ENCODE data around the gene DGKI.

Gene DGKI

GRCh38 chr7:137635874-137636273, 210.9 kb downstream of the DGKI start:
- Histone ChIP-seq H3K14ac (ENCODE audit: low read length in 2 of 2) (no peak overlapping the region), H4K8ac (ENCODE audit: low read length) (no peak overlapping the region), H3K18ac (ENCODE audit: low read depth in 1 of 2, low read length in 2 of 2) (no peak overlapping the region), H3K79me1 (replicated peaks; ENCODE audit: low read length, poor library complexity, severe bottlenecking) (no peaks in the 10 kb centered on the region), H3K4me3 (ENCODE audit: insufficient read depth in 1 of 2, low read depth in 1 of 2, low read length in 2 of 2) (no peak overlapping the region), H2BK120ac (ENCODE audit: low read depth, low read length) (no peak overlapping the region), H3K4me1 (ENCODE audit: control insufficient read depth, insufficient read depth, low read depth, low read length) (no peaks in the 10 kb centered on the region), H2AFZ (ENCODE audit: low read depth, low read length) (no peak overlapping the region), H3K9me3 (ENCODE audit: control insufficient read depth, low read length) (no peaks in the 10 kb centered on the region), H3K23ac (ENCODE audit: low read length in 2 of 2) (no peak overlapping the region), H2BK12ac (ENCODE audit: low read length in 2 of 2) (no peak overlapping the region), H3K27me3 (ENCODE audit: control insufficient read depth in 1 of 2, insufficient read depth in 1 of 2, low read length in 2 of 2) (no peaks in the 10 kb centered on the region), H3K27ac (ENCODE audit: low read length, poor library complexity, severe bottlenecking) (no peak overlapping the region), H3K4ac (ENCODE audit: low read depth in 1 of 2, low read length in 2 of 2) (no peak overlapping the region), H3K9ac (ENCODE audit: low read length) (no peak overlapping the region), H3K4me2 (ENCODE audit: low read length, poor library complexity, severe bottlenecking) (no peak overlapping the region), H4K91ac (ENCODE audit: low read length) (no peak overlapping the region), H2AK5ac (ENCODE audit: low read length, severe bottlenecking) (no peak overlapping the region), H2BK15ac (ENCODE audit: low read depth, poor library complexity, severe bottlenecking) (no peak overlapping the region), H3K36me3 (ENCODE audit: control insufficient read depth in 1 of 2, insufficient read depth in 2 of 2, low read depth in 1 of 2, low read length in 2 of 2) (no peaks in the 10 kb centered on the region), H2BK5ac (ENCODE audit: low read depth, low read length, poor library complexity, severe bottlenecking) (no peak overlapping the region)
- DNase-seq = no peak
- WGBS = 93% methylated on average over 5 of the region's 6 CpGs

DNA sequence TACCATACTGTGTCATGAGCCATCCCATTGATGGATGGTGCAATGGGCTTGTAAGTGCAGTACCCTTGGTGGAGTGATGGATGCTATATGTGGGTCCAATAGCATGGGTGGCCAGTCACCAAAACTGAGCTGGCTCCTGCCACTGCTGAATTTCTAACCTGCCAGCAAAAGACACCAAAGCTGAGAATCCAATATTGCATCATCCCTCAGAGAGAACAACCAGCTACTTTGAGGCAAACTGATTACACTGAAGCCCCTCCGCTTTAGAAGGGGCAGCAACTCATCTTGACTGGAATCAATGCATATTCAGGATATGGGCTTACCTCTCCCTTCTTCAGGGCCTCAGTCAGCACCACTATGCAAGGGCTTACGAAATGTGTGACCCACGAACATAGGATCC, 211.6 kb downstream of the DGKI start:
- no peak overlapping the region for H2AK5ac ChIP-seq (ENCODE audit: low read length, severe bottlenecking)
- no peak overlapping the region for H2BK5ac ChIP-seq (ENCODE audit: low read depth, low read length, poor library complexity, severe bottlenecking)
- no peaks in the 10 kb centered on the region for H3K9me3 ChIP-seq (ENCODE audit: control insufficient read depth, low read length)
- no peak overlapping the region for H3K4ac ChIP-seq (ENCODE audit: low read depth in 1 of 2, low read length in 2 of 2)
- no peak overlapping the region for H2BK15ac ChIP-seq (ENCODE audit: low read depth, poor library complexity, severe bottlenecking)
- DNase-seq = no peak
- no peaks in the 10 kb centered on the region for H3K27me3 ChIP-seq (ENCODE audit: control insufficient read depth in 1 of 2, insufficient read depth in 1 of 2, low read length in 2 of 2)
- H3K23ac ChIP-seq (ENCODE audit: low read length in 2 of 2) = no peak overlapping the region
- H4K8ac ChIP-seq (ENCODE audit: low read length) = no peak overlapping the region
- 93% methylated on average over 3 of the region's 3 CpGs for WGBS
- H2BK120ac ChIP-seq (ENCODE audit: low read depth, low read length) = no peak overlapping the region
- no peak overlapping the region for H2AFZ ChIP-seq (ENCODE audit: low read depth, low read length)
- H3K36me3 ChIP-seq (ENCODE audit: control insufficient read depth in 1 of 2, insufficient read depth in 2 of 2, low read depth in 1 of 2, low read length in 2 of 2) = no peaks in the 10 kb centered on the region
- H3K27ac ChIP-seq (ENCODE audit: low read length, poor library complexity, severe bottlenecking) = no peak overlapping the region
- H3K4me3 ChIP-seq (ENCODE audit: insufficient read depth in 1 of 2, low read depth in 1 of 2, low read length in 2 of 2) = no peak overlapping the region
- H3K79me1 ChIP-seq (replicated peaks; ENCODE audit: low read length, poor library complexity, severe bottlenecking) = no peaks in the 10 kb centered on the region
- H4K91ac ChIP-seq (ENCODE audit: low read length) = no peak overlapping the region
- H3K4me2 ChIP-seq (ENCODE audit: low read length, poor library complexity, severe bottlenecking) = no peak overlapping the region
- H3K18ac ChIP-seq (ENCODE audit: low read depth in 1 of 2, low read length in 2 of 2) = no peak overlapping the region
- H2BK12ac ChIP-seq (ENCODE audit: low read length in 2 of 2) = no peak overlapping the region
- no peak overlapping the region for H3K9ac ChIP-seq (ENCODE audit: low read length)
- H3K14ac ChIP-seq (ENCODE audit: low read length in 2 of 2) = no peak overlapping the region
- H3K4me1 ChIP-seq (ENCODE audit: control insufficient read depth, insufficient read depth, low read depth, low read length) = no peaks in the 10 kb centered on the region

GRCh38 chr7:137634356-137634755, 212.4 kb downstream of the DGKI start:
- H3K79me1 ChIP-seq (replicated peaks; ENCODE audit: low read length, poor library complexity, severe bottlenecking) = no peaks in the 10 kb centered on the region
- H2AK5ac ChIP-seq (ENCODE audit: low read length, severe bottlenecking) = no peak overlapping the region
- WGBS = 88% methylated on average over 1 of the region's 1 CpG

DNA sequence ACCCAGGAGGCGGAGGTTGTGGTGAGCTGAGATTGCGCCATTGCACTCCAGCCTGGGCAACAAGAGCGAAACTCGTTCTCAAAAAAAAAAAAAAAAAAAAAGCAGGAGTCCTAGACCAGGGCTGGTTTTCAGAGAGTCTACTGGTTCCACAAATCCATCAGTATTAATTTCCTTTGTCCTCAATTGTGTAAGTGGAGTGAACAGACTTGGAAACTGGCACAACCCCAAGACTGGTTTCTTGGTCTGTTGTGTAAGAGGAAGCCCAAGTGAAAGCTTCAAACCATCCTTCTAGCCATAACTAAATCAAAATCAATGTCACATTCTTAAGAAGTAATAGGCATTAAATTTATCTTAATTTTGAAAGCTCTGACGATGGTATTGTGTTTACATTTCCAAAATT, 213.6 kb downstream of the DGKI start:
- H2BK12ac ChIP-seq (ENCODE audit: low read length in 2 of 2) = no peak overlapping the region
- no peak overlapping the region for H2AK5ac ChIP-seq (ENCODE audit: low read length, severe bottlenecking)
- 87% methylated on average over 5 of the region's 5 CpGs for WGBS
- no peaks in the 10 kb centered on the region for H3K27me3 ChIP-seq (ENCODE audit: control insufficient read depth in 1 of 2, insufficient read depth in 1 of 2, low read length in 2 of 2)
- no peaks in the 10 kb centered on the region for H3K79me1 ChIP-seq (replicated peaks; ENCODE audit: low read length, poor library complexity, severe bottlenecking)
- no peak overlapping the region for H2BK5ac ChIP-seq (ENCODE audit: low read depth, low read length, poor library complexity, severe bottlenecking)
- DNase-seq = no peak
- no peak overlapping the region for H4K91ac ChIP-seq (ENCODE audit: low read length)
- no peak overlapping the region for H3K4me3 ChIP-seq (ENCODE audit: insufficient read depth in 1 of 2, low read depth in 1 of 2, low read length in 2 of 2)
- H2AFZ ChIP-seq (ENCODE audit: low read depth, low read length) = no peak overlapping the region
- H3K4me1 ChIP-seq (ENCODE audit: control insufficient read depth, insufficient read depth, low read depth, low read length) = no peaks in the 10 kb centered on the region
- H3K23ac ChIP-seq (ENCODE audit: low read length in 2 of 2) = no peak overlapping the region
- no peak overlapping the region for H3K27ac ChIP-seq (ENCODE audit: low read length, poor library complexity, severe bottlenecking)
- no peak overlapping the region for H3K9ac ChIP-seq (ENCODE audit: low read length)
- H3K18ac ChIP-seq (ENCODE audit: low read depth in 1 of 2, low read length in 2 of 2) = no peak overlapping the region
- no peak overlapping the region for H3K14ac ChIP-seq (ENCODE audit: low read length in 2 of 2)
- H4K8ac ChIP-seq (ENCODE audit: low read length) = no peak overlapping the region
- no peak overlapping the region for H2BK15ac ChIP-seq (ENCODE audit: low read depth, poor library complexity, severe bottlenecking)
- H2BK120ac ChIP-seq (ENCODE audit: low read depth, low read length) = no peak overlapping the region
- H3K9me3 ChIP-seq (ENCODE audit: control insufficient read depth, low read length) = no peaks in the 10 kb centered on the region
- no peaks in the 10 kb centered on the region for H3K36me3 ChIP-seq (ENCODE audit: control insufficient read depth in 1 of 2, insufficient read depth in 2 of 2, low read depth in 1 of 2, low read length in 2 of 2)
- H3K4me2 ChIP-seq (ENCODE audit: low read length, poor library complexity, severe bottlenecking) = no peak overlapping the region
- no peak overlapping the region for H3K4ac ChIP-seq (ENCODE audit: low read depth in 1 of 2, low read length in 2 of 2)

More at GRCh38 chr7:137634356-137634755, 212.4 kb downstream of the DGKI start:
- no peak overlapping the region for H4K91ac ChIP-seq (ENCODE audit: low read length)
- H2BK15ac ChIP-seq (ENCODE audit: low read depth, poor library complexity, severe bottlenecking) = no peak overlapping the region
- H3K9me3 ChIP-seq (ENCODE audit: control insufficient read depth, low read length) = no peaks in the 10 kb centered on the region
- no peak overlapping the region for H3K27ac ChIP-seq (ENCODE audit: low read length, poor library complexity, severe bottlenecking)
- no peak overlapping the region for H2BK5ac ChIP-seq (ENCODE audit: low read depth, low read length, poor library complexity, severe bottlenecking)
- DNase-seq = no peak
- no peak overlapping the region for H3K23ac ChIP-seq (ENCODE audit: low read length in 2 of 2)
- H2BK120ac ChIP-seq (ENCODE audit: low read depth, low read length) = no peak overlapping the region
- no peak overlapping the region for H4K8ac ChIP-seq (ENCODE audit: low read length)
- H3K4me1 ChIP-seq (ENCODE audit: control insufficient read depth, insufficient read depth, low read depth, low read length) = no peaks in the 10 kb centered on the region
- no peak overlapping the region for H3K4me2 ChIP-seq (ENCODE audit: low read length, poor library complexity, severe bottlenecking)
- no peak overlapping the region for H3K4ac ChIP-seq (ENCODE audit: low read depth in 1 of 2, low read length in 2 of 2)
- no peak overlapping the region for H2AFZ ChIP-seq (ENCODE audit: low read depth, low read length)
- H2BK12ac ChIP-seq (ENCODE audit: low read length in 2 of 2) = no peak overlapping the region
- H3K9ac ChIP-seq (ENCODE audit: low read length) = no peak overlapping the region
- H3K36me3 ChIP-seq (ENCODE audit: control insufficient read depth in 1 of 2, insufficient read depth in 2 of 2, low read depth in 1 of 2, low read length in 2 of 2) = no peaks in the 10 kb centered on the region
- H3K27me3 ChIP-seq (ENCODE audit: control insufficient read depth in 1 of 2, insufficient read depth in 1 of 2, low read length in 2 of 2) = no peaks in the 10 kb centered on the region
- no peak overlapping the region for H3K18ac ChIP-seq (ENCODE audit: low read depth in 1 of 2, low read length in 2 of 2)
- no peak overlapping the region for H3K14ac ChIP-seq (ENCODE audit: low read length in 2 of 2)
- H3K4me3 ChIP-seq (ENCODE audit: insufficient read depth in 1 of 2, low read depth in 1 of 2, low read length in 2 of 2) = no peak overlapping the region
